ENCODE measurements around the gene LYSMD4.

Gene LYSMD4

DNA sequence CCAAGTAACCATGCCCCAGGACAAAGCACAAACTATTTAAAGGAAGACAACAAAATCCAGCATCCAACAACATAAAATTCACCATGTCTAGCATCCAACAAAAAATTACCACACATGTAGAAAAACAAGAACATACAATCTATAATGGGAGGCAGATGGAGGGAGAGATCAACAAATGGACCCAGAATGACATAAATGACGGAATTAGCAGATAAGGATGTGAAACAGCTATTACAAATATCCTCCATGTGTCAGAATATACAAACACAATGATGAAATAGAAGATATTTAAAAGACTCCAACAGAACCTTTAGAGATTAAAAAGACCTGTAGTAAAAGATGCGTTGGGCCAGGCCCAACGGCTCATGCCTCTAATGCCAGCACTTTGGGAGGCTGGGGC lies 10.8 kb downstream of the LYSMD4 start:
- H3K4me3 ChIP-seq: no peak overlapping the region
- no peak overlapping the region for H3K27ac ChIP-seq
- TF ChIP-seq, protein P1, sequence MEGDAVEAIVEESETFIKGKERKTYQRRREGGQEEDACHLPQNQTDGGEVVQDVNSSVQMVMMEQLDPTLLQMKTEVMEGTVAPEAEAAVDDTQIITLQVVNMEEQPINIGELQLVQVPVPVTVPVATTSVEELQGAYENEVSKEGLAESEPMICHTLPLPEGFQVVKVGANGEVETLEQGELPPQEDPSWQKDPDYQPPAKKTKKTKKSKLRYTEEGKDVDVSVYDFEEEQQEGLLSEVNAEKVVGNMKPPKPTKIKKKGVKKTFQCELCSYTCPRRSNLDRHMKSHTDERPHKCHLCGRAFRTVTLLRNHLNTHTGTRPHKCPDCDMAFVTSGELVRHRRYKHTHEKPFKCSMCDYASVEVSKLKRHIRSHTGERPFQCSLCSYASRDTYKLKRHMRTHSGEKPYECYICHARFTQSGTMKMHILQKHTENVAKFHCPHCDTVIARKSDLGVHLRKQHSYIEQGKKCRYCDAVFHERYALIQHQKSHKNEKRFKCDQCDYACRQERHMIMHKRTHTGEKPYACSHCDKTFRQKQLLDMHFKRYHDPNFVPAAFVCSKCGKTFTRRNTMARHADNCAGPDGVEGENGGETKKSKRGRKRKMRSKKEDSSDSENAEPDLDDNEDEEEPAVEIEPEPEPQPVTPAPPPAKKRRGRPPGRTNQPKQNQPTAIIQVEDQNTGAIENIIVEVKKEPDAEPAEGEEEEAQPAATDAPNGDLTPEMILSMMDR (IDR thresholded peaks at IDR 0.05): no peak
- no peak for DNase-seq
- H3K9me3 ChIP-seq: no peaks in the 10 kb centered on the region
- intact Hi-C loops (cut with DNase I; ENCODE audit: low total_unique reads): no loop called here
- H3K4me1 ChIP-seq: peaks cover 0 to 13% (median 8%) of the 10 kb centered on the region in 4 donors
- H3K27me3 ChIP-seq: no peaks in the 10 kb centered on the region
- peaks cover 0 to 8% (median 2%) of the 10 kb centered on the region in 3 donors for H3K36me3 ChIP-seq

DNA sequence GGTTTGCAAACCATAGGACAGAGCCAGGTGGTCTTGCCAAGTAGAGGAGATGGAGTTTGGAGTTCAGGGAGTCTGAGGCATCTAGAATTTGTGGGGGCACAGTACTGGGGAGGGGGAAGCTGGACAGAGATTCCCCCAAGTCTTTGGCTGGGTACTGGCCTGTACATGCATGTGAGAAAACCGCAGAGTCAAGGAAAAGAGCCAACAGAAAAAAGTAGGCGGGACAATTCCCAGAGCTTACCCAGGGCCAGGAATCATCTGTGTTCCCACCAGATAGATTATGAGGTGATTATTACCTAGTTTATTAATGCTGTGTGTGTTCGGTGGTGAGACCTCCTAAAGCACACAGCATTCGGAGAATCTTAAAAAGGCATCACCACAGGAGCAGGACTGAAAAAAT lies 11.3 kb downstream of the LYSMD4 start:
- peaks cover 0 to 18% (median 12%) of the 10 kb centered on the region in 4 donors for H3K4me1 ChIP-seq
- TF ChIP-seq, protein P1 (IDR thresholded peaks at IDR 0.05): no peak
- no peaks in the 10 kb centered on the region for H3K27me3 ChIP-seq
- no peak overlapping the region for H3K27ac ChIP-seq
- H3K36me3 ChIP-seq: peaks cover 0 to 8% (median 0%) of the 10 kb centered on the region in 3 donors
- H3K9me3 ChIP-seq: no peaks in the 10 kb centered on the region
- intact Hi-C loops (cut with DNase I; ENCODE audit: low total_unique reads): no loop called here
- no peak for DNase-seq
- no peak overlapping the region for H3K4me3 ChIP-seq

DNA sequence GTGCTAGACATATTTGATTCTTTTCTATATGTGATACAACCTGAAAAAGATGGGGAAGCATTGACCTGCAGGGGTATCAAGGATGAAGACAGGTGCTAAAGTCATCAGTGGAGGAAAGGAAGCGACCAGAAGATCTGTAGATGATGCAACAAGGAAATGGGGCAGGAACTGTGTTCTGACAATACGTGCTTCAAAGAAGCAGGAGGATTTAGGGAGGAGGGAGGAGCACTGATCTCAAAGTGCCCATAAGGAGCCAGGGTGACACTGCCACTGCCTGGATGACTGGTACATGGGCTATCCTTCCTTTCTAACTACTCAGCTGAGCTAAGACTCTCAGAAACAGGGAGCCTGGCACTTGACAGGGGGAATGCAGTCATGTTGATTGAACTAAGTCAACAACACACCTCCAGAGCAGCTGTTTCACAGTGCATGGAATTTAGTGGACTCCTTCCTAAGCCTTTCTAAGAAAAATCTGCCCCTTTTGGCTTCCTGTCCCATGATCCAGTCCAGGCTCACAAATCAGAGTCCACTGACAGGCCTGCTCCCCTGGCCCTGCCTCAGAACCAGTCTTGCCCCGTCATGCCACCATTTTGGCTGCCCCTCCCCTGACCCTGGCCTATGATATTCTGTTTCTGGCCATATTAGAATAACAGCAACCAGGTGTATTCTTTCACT lies 12.0 kb downstream of the LYSMD4 start:
- no peaks in the 10 kb centered on the region for H3K9me3 ChIP-seq
- TF ChIP-seq, protein P1 (IDR thresholded peaks at IDR 0.05): no peak
- H3K4me3 ChIP-seq: no peak overlapping the region
- peaks cover 0 to 24% (median 18%) of the 10 kb centered on the region in 4 donors for H3K4me1 ChIP-seq
- DNase-seq: no peak
- H3K27me3 ChIP-seq: no peaks in the 10 kb centered on the region
- no peak overlapping the region for H3K27ac ChIP-seq
- intact Hi-C loops (cut with DNase I; ENCODE audit: low total_unique reads): no loop called here
- H3K36me3 ChIP-seq: peaks cover 0 to 8% (median 0%) of the 10 kb centered on the region in 3 donors

DNA sequence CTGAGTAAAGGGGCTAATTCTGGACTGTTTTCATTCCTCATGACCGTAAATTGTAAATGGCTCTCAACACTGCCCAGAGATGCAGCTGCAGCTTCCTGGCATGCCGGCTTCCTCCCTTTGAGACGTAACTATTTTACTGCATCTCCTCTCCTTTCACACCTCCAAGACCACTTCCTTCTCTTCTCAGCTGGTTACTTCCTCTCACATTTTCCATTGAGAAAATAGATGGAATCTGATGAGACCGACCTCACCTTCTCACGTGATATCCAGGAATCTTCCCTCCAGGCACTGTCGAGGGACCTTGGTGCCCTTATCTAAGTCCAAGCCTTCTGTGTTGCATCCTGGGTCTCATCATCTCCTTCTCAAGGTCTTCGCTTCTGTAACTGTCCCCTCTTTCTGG lies 12.7 kb downstream of the LYSMD4 start:
- peaks cover 5 to 8% (median 6%) of the 10 kb centered on the region in 3 donors for H3K36me3 ChIP-seq
- no peak overlapping the region for H3K4me3 ChIP-seq
- intact Hi-C loops (cut with DNase I; ENCODE audit: low total_unique reads): no loop called here
- no peak for DNase-seq
- TF ChIP-seq, protein P1 (IDR thresholded peaks at IDR 0.05): no peak
- no peaks in the 10 kb centered on the region for H3K27me3 ChIP-seq
- H3K27ac ChIP-seq: no peak overlapping the region
- H3K9me3 ChIP-seq: no peaks in the 10 kb centered on the region
- peaks cover 0 to 26% (median 18%) of the 10 kb centered on the region in 4 donors for H3K4me1 ChIP-seq

DNA sequence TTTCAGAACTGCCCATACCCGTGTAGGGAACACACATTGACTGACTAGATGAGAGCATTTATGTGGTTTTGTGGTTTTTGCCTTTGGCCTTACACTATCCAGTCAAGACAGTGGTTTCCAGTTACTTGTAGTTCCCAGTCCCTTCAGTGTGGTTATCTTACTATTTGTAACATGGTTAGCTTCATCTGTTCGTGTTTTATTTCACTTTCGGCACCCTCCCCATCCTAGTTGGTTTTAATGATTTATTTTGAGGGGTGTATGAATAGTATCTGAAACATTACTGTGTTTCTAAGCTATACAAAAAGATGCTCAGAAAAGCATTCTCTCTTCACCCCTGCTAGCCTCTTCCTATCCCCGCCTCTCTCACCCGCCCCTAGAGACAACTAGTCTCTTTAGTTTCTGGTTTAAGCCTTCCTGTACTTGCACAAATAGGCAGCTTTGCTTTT lies 14.1 kb downstream of the LYSMD4 start:
- intact Hi-C loops (cut with DNase I; ENCODE audit: low total_unique reads): no loop called here
- H3K27ac ChIP-seq: no peak overlapping the region
- no peak for DNase-seq
- H3K9me3 ChIP-seq: no peaks in the 10 kb centered on the region
- peaks cover 6 to 12% (median 11%) of the 10 kb centered on the region in 3 donors for H3K36me3 ChIP-seq
- TF ChIP-seq, protein P1 (IDR thresholded peaks at IDR 0.05): no peak
- no peaks in the 10 kb centered on the region for H3K27me3 ChIP-seq
- no peak overlapping the region for H3K4me3 ChIP-seq
- H3K4me1 ChIP-seq: peaks cover 0 to 26% (median 18%) of the 10 kb centered on the region in 4 donors

Data from tibial artery (tissue), 4 donors.